ENCODE results near the gene EGFLAM.

EGFLAM gene

GRCh38 chr5:38448568-38449350 lies 190.4 kb downstream of the EGFLAM start:
- DNase-seq (ENCODE audit: low spot score), result no peak

- DNase-seq (ENCODE audit: low spot score), result no peak
Observed at GRCh38 chr5:38450627-38451026, 192.3 kb downstream of the EGFLAM start.

- no peak for DNase-seq (ENCODE audit: low spot score)
Observed at GRCh38 chr5:38451074-38451725, 192.8 kb downstream of the EGFLAM start.

GRCh38 chr5:38452201-38452600 lies 193.8 kb downstream of the EGFLAM start:
- DNase-seq (ENCODE audit: low spot score), result no peak

GRCh38 chr5:38453506-38453905 lies 195.1 kb downstream of the EGFLAM start:
- no peak for DNase-seq (ENCODE audit: low spot score)

- DNase-seq (ENCODE audit: low spot score), result no peak
Observed at GRCh38 chr5:38453921-38454320, 195.6 kb downstream of the EGFLAM start.

- no peak for DNase-seq (ENCODE audit: low spot score)
Observed at GRCh38 chr5:38455796-38456330, 197.5 kb downstream of the EGFLAM start.

- DNase-seq (ENCODE audit: low spot score), result no peak
Observed at GRCh38 chr5:38456657-38457399, 198.5 kb downstream of the EGFLAM start.

- DNase-seq (ENCODE audit: low spot score), result no peak
Observed at GRCh38 chr5:38458174-38458573, 199.8 kb downstream of the EGFLAM start.

GRCh38 chr5:38462976-38463633 lies 204.7 kb downstream of the EGFLAM start:
- DNase-seq (ENCODE audit: low spot score), result no peak

- no peak for DNase-seq (ENCODE audit: low spot score)
Observed at GRCh38 chr5:38463634-38464521, 205.5 kb downstream of the EGFLAM start.

- no peak for DNase-seq (ENCODE audit: low spot score)
Observed at GRCh38 chr5:38465061-38465460, 206.7 kb downstream of the EGFLAM start.

GRCh38 chr5:38465702-38466423 lies 207.5 kb downstream of the EGFLAM start:
- no peak for DNase-seq (ENCODE audit: low spot score)

GRCh38 chr5:38466424-38467189 lies 208.2 kb downstream of the EGFLAM start:
- DNase-seq (ENCODE audit: low spot score), result no peak

GRCh38 chr5:38467353-38468040 lies 209.1 kb downstream of the EGFLAM start:
- DNase-seq (ENCODE audit: low spot score), result no peak

- DNase-seq (ENCODE audit: low spot score), result no peak
Observed at GRCh38 chr5:38468202-38468673, 209.9 kb downstream of the EGFLAM start.

GRCh38 chr5:38468978-38469706 lies 210.8 kb downstream of the EGFLAM start:
- no peak for DNase-seq (ENCODE audit: low spot score)

GRCh38 chr5:38469707-38470267 lies 211.4 kb downstream of the EGFLAM start:
- no peak for DNase-seq (ENCODE audit: low spot score)
